OCI-LY3 (cell line): Measurements from ENCODE around the gene PPP6R2.

Experiments
- H2AFZ ChIP-seq: fragments of 200-600, 300-600 bp; shearing (Covaris generic); 2 replicates; pipeline ENCODE4 v1.6.0; 2014; ENCODE audit warnings: antibody characterized with exemption, low read depth, low read length
- H3K27ac ChIP-seq: fragments of 200-600, 300-600 bp; sonication (generic); 2 replicates; pipeline ENCODE4 v1.5.1; 2014; ENCODE audit warnings: mild to moderate bottlenecking, low read length, moderate library complexity, mixed read lengths
- H3K27me3 ChIP-seq: fragments of 200-600, 300-600 bp; sonication (generic); 2 replicates; pipeline ENCODE4 v1.6.1; 2014; ENCODE audit warnings: low read depth, low read length, mixed read lengths
- H3K36me3 ChIP-seq: fragments of 200-600, 300-600 bp; sonication (generic); replicated peaks from 2 replicates; pipeline ENCODE3; 2014; ENCODE audit warnings: low read depth, low read length, mixed read lengths
- H3K4me1 ChIP-seq: fragments of 300-600, 200-600 bp; sonication (generic); 2 replicates; pipeline ENCODE4 v1.6.1; 2014; ENCODE audit warnings: low read length, mixed read lengths
- H3K4me2 ChIP-seq: fragments of 200-600, 300-600 bp; sonication (generic); 2 replicates; pipeline ENCODE4 v1.6.1; 2014; ENCODE audit warnings: low read length, mixed read lengths
- H3K4me3 ChIP-seq: fragments of 300-600, 200-600 bp; sonication (generic); 2 replicates; pipeline ENCODE4 v1.5.1; 2014; ENCODE audit warnings: antibody characterized with exemption, mild to moderate bottlenecking, low read length, moderate library complexity
- H3K79me2 ChIP-seq: fragments of 300-600, 200-600 bp; shearing (Covaris generic); 2 replicates; pipeline ENCODE4 v1.6.1; 2014; ENCODE audit warnings: mild to moderate bottlenecking, low read length, mixed read lengths
- H3K9ac ChIP-seq: fragments of 300-600, 200-600 bp; shearing (Covaris generic); 2 replicates; pipeline ENCODE4 v1.6.0; 2014; ENCODE audit warnings: mild to moderate bottlenecking, low read length, moderate library complexity
- H3K9me3 ChIP-seq: fragments of 200-600, 300-600 bp; shearing (Covaris generic); 2 replicates; pipeline ENCODE4 v1.6.1; 2014; ENCODE audit warnings: low read length, mixed read lengths; ENCODE audit not compliant: insufficient read depth
- H4K20me1 ChIP-seq: fragments of 200-600, 300-600 bp; sonication (generic); 2 replicates; pipeline ENCODE4 v1.6.1; 2016; ENCODE audit warnings: low read length, mixed read lengths; ENCODE audit not compliant: insufficient read depth
- EZH2phosphoT487 ChIP-seq: fragments of 200-600 bp; shearing (Covaris generic); IDR thresholded peaks from 2 replicates; pipeline ENCODE4 v1.6.1; 2018; ENCODE audit warnings: antibody characterized with exemption, mixed run types, low read depth
- TF ChIP-seq, protein P1 (sequence below): fragments of 200-600, 300-600 bp; sonication (generic); IDR thresholded peaks from 2 replicates; pipeline ENCODE4 v1.5.1; 2014; ENCODE audit warnings: antibody characterized with exemption, low read length, low read depth

The PPP6R2 gene

DNA sequence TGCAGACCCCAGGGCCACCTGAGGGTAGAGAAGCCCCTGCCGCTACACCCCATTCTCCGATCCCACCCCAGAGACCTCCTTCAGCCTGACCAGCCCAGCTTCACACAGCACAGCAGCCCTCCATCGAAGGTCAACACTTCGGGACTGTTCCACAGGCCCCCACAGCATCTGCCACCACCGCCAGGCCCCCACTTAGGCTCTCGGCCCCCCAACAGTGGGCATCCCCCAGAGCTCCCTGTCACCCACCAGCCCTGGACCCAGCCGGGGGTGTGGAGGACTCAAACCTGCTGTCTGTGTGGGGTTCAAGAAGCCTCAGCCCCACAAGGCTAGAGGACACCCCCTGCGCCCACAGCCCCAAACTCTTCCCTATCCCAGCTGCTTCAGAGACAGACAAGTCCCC is 125.5 kb downstream of the PPP6R2 start:
- H3K79me2 ChIP-seq, result peaks cover 47% of the 10 kb centered on the region

DNA sequence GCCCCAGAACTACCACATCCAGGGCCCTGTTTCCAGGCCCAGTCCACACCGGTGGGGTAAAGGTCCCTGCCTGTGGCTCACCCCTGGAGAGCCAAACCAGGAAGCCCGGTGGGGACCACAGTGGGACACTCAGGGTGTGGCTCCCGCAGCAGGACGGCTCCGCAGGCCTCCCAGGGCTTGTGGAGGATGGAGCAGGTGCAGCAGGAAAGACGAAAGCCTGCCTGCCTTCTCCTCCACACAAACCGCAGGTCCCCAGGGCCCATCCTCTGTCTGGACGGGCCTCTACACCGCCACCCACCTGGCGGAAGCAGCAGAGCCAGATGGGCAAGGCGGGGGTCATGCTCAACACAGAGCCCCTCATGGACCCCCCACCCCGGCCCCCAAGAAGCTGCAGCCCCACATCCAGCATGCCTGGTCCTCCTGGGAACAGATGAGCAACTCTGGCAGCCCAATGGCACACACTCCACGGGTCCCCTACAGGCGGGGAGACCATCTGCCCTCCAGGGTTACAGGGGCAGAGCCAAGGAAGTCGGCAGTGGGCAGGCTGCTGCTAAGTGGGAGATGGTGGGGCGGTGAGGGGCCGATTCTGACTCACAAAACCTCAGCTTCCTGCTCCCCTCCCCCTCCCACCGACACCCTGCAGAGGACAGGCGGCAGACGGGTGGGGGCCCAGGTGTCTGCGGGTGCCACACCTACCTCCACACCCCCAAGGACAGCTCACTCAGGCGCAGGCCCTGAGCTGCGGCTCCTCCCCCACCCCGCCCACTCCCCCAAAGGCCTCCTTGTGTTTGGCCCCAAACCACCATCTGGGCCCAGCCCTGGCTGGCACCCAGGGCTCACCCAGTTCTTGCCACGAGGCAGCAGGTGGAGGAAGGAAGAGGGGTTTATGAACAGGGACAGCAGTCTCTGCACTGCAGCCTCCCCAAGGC is 126.5 kb downstream of the PPP6R2 start:
- peaks cover 32% of the 10 kb centered on the region for H3K4me1 ChIP-seq
- peak overlapping the region; percentile 34; the same call in 1 of the 2 replicates for H3K9ac ChIP-seq
- no peak for TF ChIP-seq EZH2phosphoT487
- TF ChIP-seq, protein P1, sequence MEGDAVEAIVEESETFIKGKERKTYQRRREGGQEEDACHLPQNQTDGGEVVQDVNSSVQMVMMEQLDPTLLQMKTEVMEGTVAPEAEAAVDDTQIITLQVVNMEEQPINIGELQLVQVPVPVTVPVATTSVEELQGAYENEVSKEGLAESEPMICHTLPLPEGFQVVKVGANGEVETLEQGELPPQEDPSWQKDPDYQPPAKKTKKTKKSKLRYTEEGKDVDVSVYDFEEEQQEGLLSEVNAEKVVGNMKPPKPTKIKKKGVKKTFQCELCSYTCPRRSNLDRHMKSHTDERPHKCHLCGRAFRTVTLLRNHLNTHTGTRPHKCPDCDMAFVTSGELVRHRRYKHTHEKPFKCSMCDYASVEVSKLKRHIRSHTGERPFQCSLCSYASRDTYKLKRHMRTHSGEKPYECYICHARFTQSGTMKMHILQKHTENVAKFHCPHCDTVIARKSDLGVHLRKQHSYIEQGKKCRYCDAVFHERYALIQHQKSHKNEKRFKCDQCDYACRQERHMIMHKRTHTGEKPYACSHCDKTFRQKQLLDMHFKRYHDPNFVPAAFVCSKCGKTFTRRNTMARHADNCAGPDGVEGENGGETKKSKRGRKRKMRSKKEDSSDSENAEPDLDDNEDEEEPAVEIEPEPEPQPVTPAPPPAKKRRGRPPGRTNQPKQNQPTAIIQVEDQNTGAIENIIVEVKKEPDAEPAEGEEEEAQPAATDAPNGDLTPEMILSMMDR, result 0 out of 2 replicates have a peak, but pooled peaks have one; percentile 4
- H3K27ac ChIP-seq, result peak overlapping the region; percentile 54
- no peaks in the 10 kb centered on the region for H3K9me3 ChIP-seq
- H3K27me3 ChIP-seq, result no peaks in the 10 kb centered on the region
- no peak overlapping the region for H2AFZ ChIP-seq
- H3K79me2 ChIP-seq, result peaks cover 55% of the 10 kb centered on the region
- peaks cover 29% of the 10 kb centered on the region for H4K20me1 ChIP-seq
- H3K36me3 ChIP-seq, result no peaks in the 10 kb centered on the region
- H3K4me3 ChIP-seq, result peak overlapping the region; percentile 64
- peak overlapping the region; percentile 71 for H3K4me2 ChIP-seq

More for the DNA sequence above, 125.5 kb downstream of the PPP6R2 start:
- no peak overlapping the region for H3K27ac ChIP-seq
- TF ChIP-seq, protein P1, result no peak
- TF ChIP-seq EZH2phosphoT487, result no peak
- H3K36me3 ChIP-seq, result no peaks in the 10 kb centered on the region
- H3K9ac ChIP-seq, result no peak overlapping the region
- peak overlapping the region; percentile 71; the same call in 1 of the 2 replicates for H3K4me2 ChIP-seq
- H2AFZ ChIP-seq, result no peak overlapping the region
- H3K9me3 ChIP-seq, result no peaks in the 10 kb centered on the region
- peaks cover 23% of the 10 kb centered on the region for H4K20me1 ChIP-seq
- no peaks in the 10 kb centered on the region for H3K27me3 ChIP-seq
- H3K4me1 ChIP-seq, result peaks cover 36% of the 10 kb centered on the region
- no peak overlapping the region for H3K4me3 ChIP-seq

DNA sequence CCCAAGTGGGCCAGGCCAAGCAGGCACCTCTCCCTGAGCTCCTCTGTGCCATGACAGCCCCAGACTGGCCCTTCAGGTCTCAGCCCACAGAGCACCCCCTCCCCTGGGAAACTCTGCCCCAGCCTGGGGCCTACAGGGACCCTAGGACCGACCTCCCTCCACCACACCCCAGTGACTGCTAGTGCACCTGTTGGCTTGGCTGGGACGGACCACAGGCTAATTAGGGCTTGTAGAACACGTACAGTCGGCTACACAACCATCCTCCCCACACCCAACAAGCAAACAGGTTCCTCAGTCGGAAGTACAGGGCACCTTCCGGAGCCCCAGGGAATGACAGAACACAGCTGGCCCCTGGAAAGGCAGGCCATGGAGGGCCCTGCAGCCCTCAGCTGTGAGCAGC is 127.4 kb downstream of the PPP6R2 start:
- no peaks in the 10 kb centered on the region for H3K27me3 ChIP-seq
- H4K20me1 ChIP-seq, result peaks cover 29% of the 10 kb centered on the region
- H3K9ac ChIP-seq, result no peak overlapping the region
- peaks cover 34% of the 10 kb centered on the region for H3K4me1 ChIP-seq
- H2AFZ ChIP-seq, result no peak overlapping the region
- H3K4me2 ChIP-seq, result peak overlapping the region; percentile 71
- H3K27ac ChIP-seq, result peak overlapping the region; percentile 36
- H3K4me3 ChIP-seq, result peak overlapping the region; percentile 64
- no peaks in the 10 kb centered on the region for H3K9me3 ChIP-seq
- H3K79me2 ChIP-seq, result peaks cover 55% of the 10 kb centered on the region
- no peaks in the 10 kb centered on the region for H3K36me3 ChIP-seq
- TF ChIP-seq, protein P1, result no peak
- no peak for TF ChIP-seq EZH2phosphoT487

DNA sequence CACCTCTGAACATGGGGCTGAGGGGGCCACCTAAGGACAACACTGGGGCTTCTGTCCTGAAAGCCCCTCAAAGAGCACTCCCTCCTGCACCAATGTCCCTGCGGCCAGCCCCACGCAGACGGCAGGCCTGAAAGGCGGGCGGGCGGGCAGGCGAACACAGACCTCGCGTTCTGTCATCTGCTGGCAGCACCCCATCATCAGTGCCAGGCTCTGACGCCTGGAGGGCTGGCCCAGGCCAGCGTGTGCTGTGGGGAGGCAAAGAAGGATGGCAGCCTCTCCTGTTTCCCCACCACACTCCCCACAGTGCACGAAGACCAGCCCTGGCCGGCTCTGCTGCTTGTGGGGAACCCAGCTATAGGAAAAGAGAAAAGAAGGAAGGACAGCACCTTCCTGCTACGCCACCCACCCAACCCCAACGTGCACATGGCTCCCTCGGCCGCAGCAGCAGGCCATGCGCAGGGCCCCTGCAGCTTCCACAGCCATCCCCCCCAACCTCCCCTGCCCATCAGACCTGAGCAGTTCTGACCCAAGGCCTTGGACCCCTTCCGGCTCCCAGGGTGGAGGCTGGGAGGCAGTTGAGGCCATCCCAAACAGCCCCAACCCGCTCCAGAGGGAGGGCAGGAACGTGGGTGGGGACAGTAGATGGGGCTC is 128.2 kb downstream of the PPP6R2 start:
- no peak overlapping the region for H2AFZ ChIP-seq
- TF ChIP-seq, protein P1, result no peak
- no peak for TF ChIP-seq EZH2phosphoT487
- no peak overlapping the region for H3K9ac ChIP-seq
- peaks cover 29% of the 10 kb centered on the region for H4K20me1 ChIP-seq
- H3K27ac ChIP-seq, result no peak overlapping the region
- H3K27me3 ChIP-seq, result no peaks in the 10 kb centered on the region
- no peaks in the 10 kb centered on the region for H3K9me3 ChIP-seq
- no peak overlapping the region for H3K4me3 ChIP-seq
- peaks cover 35% of the 10 kb centered on the region for H3K4me1 ChIP-seq
- peaks cover 55% of the 10 kb centered on the region for H3K79me2 ChIP-seq
- no peak overlapping the region for H3K4me2 ChIP-seq
- no peaks in the 10 kb centered on the region for H3K36me3 ChIP-seq
